Transverse colon (tissue), 4 donors: Measurements from ENCODE around the gene VAPA. TPM values are rescaled to one million over a fixed set of nuclear protein-coding genes. Genes with fewer than 3 reads are reported as not detected.

Experiments used
- DNase-seq: peaks from one replicate; pipeline ENCODE4 v3.0.0-alpha.2; 2019
- H3K27ac ChIP-seq, 4 donors: fragments of 200-600 bp; sonication (generic); 2 replicates each; pipeline ENCODE4 v1.5.1; 2016 to 2018; ENCODE audit warnings: inconsistent platforms in 4 of 4
- H3K27me3 ChIP-seq: fragments of 200-600 bp; sonication (generic); 2 replicates; pipeline ENCODE4 v1.5.1; 2017; ENCODE audit warnings: inconsistent platforms
- H3K36me3 ChIP-seq, 4 donors: fragments of 200-600 bp; sonication (generic); 2 replicates each; pipeline ENCODE4 v1.5.1; 2017 to 2019; ENCODE audit warnings: inconsistent platforms in 4 of 4
- H3K4me1 ChIP-seq, 4 donors: fragments of 200-600 bp; sonication (generic); 2 replicates each; pipeline ENCODE4 v1.5.1; 2017 to 2020; ENCODE audit warnings: inconsistent platforms in 4 of 4
- H3K4me3 ChIP-seq, 4 donors: fragments of 200-600 bp; sonication (generic); 1 replicate in 1 of 4; 2 replicates in 3 of 4; pipeline versions ENCODE4 v1.5.1 to v1.6.1; 2017 to 2019; ENCODE audit warnings: inconsistent platforms in 4 of 4
- H3K9me3 ChIP-seq, 2 donors: fragments of 200-600 bp; sonication (generic); 2 replicates each; pipeline ENCODE4 v1.5.1; 2017 to 2019; ENCODE audit warnings: inconsistent platforms in 2 of 2
- EP300 ChIP-seq: sonication (generic); formaldehyde crosslinking; IDR thresholded peaks from one replicate; pipeline ENCODE4 v1.6.1; 2017; ENCODE audit warnings: antibody characterized with exemption, low read depth
- POLR2A ChIP-seq: fragments of 450-650 bp; IDR thresholded peaks from one replicate; pipeline ENCODE4 v1.6.1; 2016; ENCODE audit warnings: antibody characterized with exemption, mild to moderate bottlenecking, moderate library complexity
- POLR2AphosphoS5 ChIP-seq, 3 donors: sonication (generic); formaldehyde crosslinking; IDR thresholded peaks; one replicate each; pipeline ENCODE4 v1.6.1; 2016; ENCODE audit warnings: antibody characterized with exemption in 3 of 3
- WGBS, 2 donors: methylation state at CpG; one replicate each; pipeline ENCODE4 v1.1.5; 2018; ENCODE audit warnings: low coverage in 1 of 2; 5-methylcytosine and 5-hydroxymethylcytosine counted together
- in situ Hi-C, 4 donors: fragments of 200-750 bp; cut with MboI; loops; one replicate each; pipeline versions ENCODE4 v1.15.0 to v1.15.1; 2017; ENCODE audit warnings: low sequenced_read_pairs in 3 of 4, low pct_ligation_motif_present in 1 of 4, low pct_unique_long_range_greater_than_20kb in 1 of 4
- intact Hi-C: fragments of 100-400 bp; cut with DNase I; formaldehyde crosslinking; loops from one replicate; pipeline ENCODE4 v1.15.1; 2023; ENCODE audit warnings: low total_unique reads
- total RNA-seq, 4 donors: library from RNA; depleted of rRNA; stranded (reverse); fragments of >200 nt; gene quantifications; one replicate each; pipeline ENCODE4 v1.1.0, GENCODE V29; 2016
- TF ChIP-seq, protein P1 (sequence below), 5 experiments: fragments of 200-600 bp in 3 of 5; fragments of 450-650 bp in 2 of 5; sonication (generic) in 3 of 5; IDR thresholded peaks; 1 replicate in 2 of 5; 2 replicates in 3 of 5; pipeline ENCODE4 v1.5.1; 2016 to 2017; ENCODE audit warnings: antibody characterized with exemption in 5 of 5, inconsistent platforms in 3 of 5, mild to moderate bottlenecking in 2 of 5, moderate library complexity in 1 of 5

The VAPA gene
- total RNA-seq, 4 donors from 2014 or later = 110 to 322 (median 213) TPM

DNA sequence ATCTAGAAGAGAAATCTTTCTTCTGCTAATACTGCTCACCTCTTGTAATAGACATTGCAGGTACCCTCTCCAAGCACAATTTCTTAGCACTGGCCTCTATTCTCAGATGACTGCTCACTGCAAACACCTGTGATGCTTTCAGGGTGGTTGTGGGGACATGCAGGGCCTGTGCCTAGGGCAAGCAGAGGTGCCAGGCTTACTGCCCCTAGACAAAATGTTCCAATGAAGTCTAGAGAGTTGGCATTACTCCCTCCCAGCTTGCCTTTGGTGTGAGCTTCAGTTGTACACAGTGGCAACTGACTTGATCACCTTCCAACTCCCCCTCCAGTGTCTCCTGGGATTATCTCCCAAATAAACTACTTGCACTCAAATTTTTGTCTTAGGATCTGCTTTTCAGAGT lies 41.0 kb upstream of the VAPA start:
- in situ Hi-C loops (no loop called here), intact Hi-C loops (no loop called here)
- DNase-seq = no peak
- H3K27ac ChIP-seq = no peak overlapping the region
- H3K4me3 ChIP-seq = no peak overlapping the region
- H3K9me3 ChIP-seq = no peaks in the 10 kb centered on the region
- no peaks in the 10 kb centered on the region for H3K36me3 ChIP-seq
- TF ChIP-seq, protein P1, sequence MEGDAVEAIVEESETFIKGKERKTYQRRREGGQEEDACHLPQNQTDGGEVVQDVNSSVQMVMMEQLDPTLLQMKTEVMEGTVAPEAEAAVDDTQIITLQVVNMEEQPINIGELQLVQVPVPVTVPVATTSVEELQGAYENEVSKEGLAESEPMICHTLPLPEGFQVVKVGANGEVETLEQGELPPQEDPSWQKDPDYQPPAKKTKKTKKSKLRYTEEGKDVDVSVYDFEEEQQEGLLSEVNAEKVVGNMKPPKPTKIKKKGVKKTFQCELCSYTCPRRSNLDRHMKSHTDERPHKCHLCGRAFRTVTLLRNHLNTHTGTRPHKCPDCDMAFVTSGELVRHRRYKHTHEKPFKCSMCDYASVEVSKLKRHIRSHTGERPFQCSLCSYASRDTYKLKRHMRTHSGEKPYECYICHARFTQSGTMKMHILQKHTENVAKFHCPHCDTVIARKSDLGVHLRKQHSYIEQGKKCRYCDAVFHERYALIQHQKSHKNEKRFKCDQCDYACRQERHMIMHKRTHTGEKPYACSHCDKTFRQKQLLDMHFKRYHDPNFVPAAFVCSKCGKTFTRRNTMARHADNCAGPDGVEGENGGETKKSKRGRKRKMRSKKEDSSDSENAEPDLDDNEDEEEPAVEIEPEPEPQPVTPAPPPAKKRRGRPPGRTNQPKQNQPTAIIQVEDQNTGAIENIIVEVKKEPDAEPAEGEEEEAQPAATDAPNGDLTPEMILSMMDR (IDR thresholded peaks at IDR 0.05) = no peak
- no peak for TF ChIP-seq POLR2AphosphoS5 (IDR thresholded peaks at IDR 0.05)
- TF ChIP-seq EP300 = no peak
- TF ChIP-seq POLR2A = no peak
- no peaks in the 10 kb centered on the region for H3K27me3 ChIP-seq
- peaks cover 17 to 29% (median 20%) of the 10 kb centered on the region in 4 donors for H3K4me1 ChIP-seq

DNA sequence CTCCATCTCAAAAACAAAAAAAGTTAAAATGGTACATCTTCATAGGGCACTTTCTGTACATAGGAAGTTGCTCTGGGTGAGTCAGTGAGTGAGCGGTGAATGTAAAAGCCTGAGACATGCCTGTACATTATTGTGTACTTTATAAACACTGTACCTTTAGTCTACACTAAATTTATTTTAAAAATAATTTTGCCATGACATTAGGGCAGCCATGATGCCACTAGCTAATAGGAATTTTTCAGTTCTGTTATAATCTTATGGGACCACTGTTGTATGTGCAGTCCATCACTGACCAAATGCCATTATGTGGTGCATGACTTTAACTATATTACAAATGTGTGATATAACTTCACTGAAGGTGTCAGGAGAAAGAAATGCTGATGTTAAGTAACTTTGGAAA lies 39.1 kb upstream of the VAPA start:
- H3K36me3 ChIP-seq = no peaks in the 10 kb centered on the region
- 97 to 100% methylated on average over 1 of the region's 1 CpG for whole genome bisulfite sequencing, 2 donors
- TF ChIP-seq POLR2AphosphoS5 (IDR thresholded peaks at IDR 0.05) (no peak), POLR2A (no peak)
- TF ChIP-seq, protein P1 (IDR thresholded peaks at IDR 0.05) = no peak
- in situ Hi-C loops (no loop called here), intact Hi-C loops (no loop called here)
- no peaks in the 10 kb centered on the region for H3K27me3 ChIP-seq
- peaks cover 8 to 15% (median 9%) of the 10 kb centered on the region in 4 donors for H3K4me1 ChIP-seq
- H3K4me3 ChIP-seq = no peak overlapping the region
- no peak overlapping the region for H3K27ac ChIP-seq
- no peak for DNase-seq
- H3K9me3 ChIP-seq = no peaks in the 10 kb centered on the region

DNA sequence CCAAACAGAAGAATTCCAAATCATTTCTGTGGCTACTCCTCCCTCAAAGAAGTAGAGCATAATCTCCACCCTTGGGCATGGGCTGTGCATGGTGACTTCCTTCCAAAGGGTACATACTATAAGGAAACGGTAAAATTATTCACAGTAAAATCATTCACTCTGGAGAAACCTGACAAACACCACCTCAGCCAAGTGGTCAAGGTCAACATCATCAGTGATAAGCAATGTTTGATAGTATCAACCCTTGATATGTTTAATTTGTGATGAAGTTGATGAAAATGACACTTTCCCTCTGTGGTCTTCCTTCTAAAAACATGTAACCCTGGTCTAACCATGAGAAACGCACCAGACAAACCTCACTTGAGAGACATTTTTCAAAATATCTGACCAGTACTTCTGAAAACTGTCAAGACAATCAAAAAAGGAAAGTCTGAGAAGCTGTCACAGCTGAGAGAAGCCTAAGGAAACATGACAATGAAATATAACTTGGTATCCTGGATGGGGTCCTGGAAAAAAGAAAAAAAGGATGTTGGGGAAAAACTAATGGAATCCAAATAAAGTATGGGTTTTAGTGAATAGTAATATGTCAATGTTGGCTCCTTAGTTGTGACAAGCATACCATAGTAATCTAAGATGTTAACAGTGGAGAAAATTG lies 37.5 kb upstream of the VAPA start:
- in situ Hi-C loops = no loop called here
- no peak for TF ChIP-seq POLR2A
- no peak for TF ChIP-seq POLR2AphosphoS5 (IDR thresholded peaks at IDR 0.05)
- no peak for TF ChIP-seq EP300
- TF ChIP-seq, protein P1 (IDR thresholded peaks at IDR 0.05) = no peak
- no peak for DNase-seq
- Histone ChIP-seq H3K27ac (peak overlapping the region in 3 of 4 donors; percentile 14 to 56 (median 22)), H3K4me1 (peaks cover 0 to 5% (median 0%) of the 10 kb centered on the region in 4 donors), H3K9me3 (no peaks in the 10 kb centered on the region), H3K36me3 (no peaks in the 10 kb centered on the region), H3K4me3 (no peak overlapping the region), H3K27me3 (no peaks in the 10 kb centered on the region)
- intact Hi-C loops = no loop called here
- WGBS, 2 donors = 69 to 93% methylated on average over 1 to 2 of the region's 2 CpGs

DNA sequence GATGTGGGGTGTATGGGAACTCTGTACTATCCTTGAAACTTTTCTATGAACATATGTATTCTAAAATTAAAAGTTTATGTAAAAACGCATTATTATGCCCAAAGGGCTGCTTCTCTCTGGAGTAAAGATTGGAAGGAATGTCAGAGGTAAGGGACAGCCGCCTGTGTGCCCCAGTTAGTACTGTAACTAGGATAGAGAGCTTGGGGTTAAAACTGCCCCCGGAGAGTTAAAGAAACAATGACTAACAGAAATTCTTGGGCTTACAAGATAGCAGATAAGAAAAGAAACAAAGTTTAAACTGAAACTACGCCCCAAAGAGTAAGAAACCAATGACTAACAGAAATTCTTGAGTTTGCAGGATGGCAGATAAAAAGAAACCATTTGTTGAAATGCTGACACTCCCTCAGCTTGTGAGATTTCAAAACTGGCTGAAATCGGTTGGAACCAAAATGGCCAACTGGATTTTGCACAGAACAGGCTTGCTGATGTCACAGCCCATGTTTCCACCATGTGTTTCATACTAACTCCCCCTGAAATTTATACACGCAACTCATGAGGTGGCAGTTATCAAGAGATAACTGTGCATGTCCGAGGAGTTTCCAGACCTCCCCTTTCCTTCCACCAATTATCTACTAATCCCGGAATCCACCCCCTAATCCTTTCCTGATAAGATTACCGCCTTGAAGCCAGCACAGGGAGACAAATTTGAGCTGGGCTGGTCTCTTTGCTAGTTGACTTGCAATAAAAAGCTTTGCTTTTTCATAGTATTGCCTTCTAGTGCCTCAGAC lies 36.8 kb upstream of the VAPA start:
- 57 to 59% methylated on average over 6 to 9 of the region's 9 CpGs for WGBS, 2 donors
- H3K36me3 ChIP-seq = no peaks in the 10 kb centered on the region
- TF ChIP-seq EP300 = no peak
- no peak for TF ChIP-seq POLR2AphosphoS5 (IDR thresholded peaks at IDR 0.05)
- TF ChIP-seq, protein P1 (IDR thresholded peaks at IDR 0.05) = no peak
- TF ChIP-seq POLR2A = no peak
- H3K27me3 ChIP-seq = no peaks in the 10 kb centered on the region
- peak overlapping the region; percentile 5 to 56 (median 18) for H3K27ac ChIP-seq
- no peak overlapping the region for H3K4me3 ChIP-seq
- in situ Hi-C loops (no loop called here), intact Hi-C loops (no loop called here)
- DNase-seq = no peak
- H3K4me1 ChIP-seq = peaks cover 0 to 5% (median 0%) of the 10 kb centered on the region in 4 donors
- H3K9me3 ChIP-seq = no peaks in the 10 kb centered on the region
